ENCODE measurements around the gene MAK. TPM values are rescaled to one million over a fixed set of nuclear protein-coding genes. Genes with fewer than 3 reads are reported as not detected.

The MAK gene
- total and polyA plus RNA-seq, 2 of the 13 experiments (the other 11 are each of a cell fraction or from before 2014, with no cell fraction given): 0.04 TPM; not detected in 1

- TF ChIP-seq MYPOP (CRISPR knock-in tag; IDR thresholded peaks at IDR 0.05): no peak
- TF ChIP-seq JUND (CRISPR knock-in tag; IDR thresholded peaks at IDR 0.05): peak; percentile 85
- TF ChIP-seq ELF4 (CRISPR knock-in tag; IDR thresholded peaks at IDR 0.05; ENCODE audit: borderline replicate concordance): no peak
- TF ChIP-seq ZNF644 (CRISPR knock-in tag; IDR thresholded peaks at IDR 0.05; ENCODE audit: low read depth): 0 out of 2 replicates have a peak, but pooled peaks have one; percentile 13
- TF ChIP-seq NFE2L2 (IDR thresholded peaks at IDR 0.05; ENCODE audit: low read length): peak; percentile 25; the same call in 1 of the 2 replicates
- TF ChIP-seq CREB1 (IDR thresholded peaks at IDR 0.05): no peak
- 0 out of 2 replicates have a peak, but pooled peaks have one; percentile 40 for TF ChIP-seq CREB1 (CRISPR knock-in tag; IDR thresholded peaks at IDR 0.05)
- peak; percentile 82 for TF ChIP-seq CEBPB (IDR thresholded peaks at IDR 0.05; ENCODE audit: borderline replicate concordance, low read depth, low read length)
- TF ChIP-seq ZNF335 (CRISPR knock-in tag; IDR thresholded peaks at IDR 0.05): peak; percentile 35; the same call in 1 of the 2 replicates
- TF ChIP-seq DMAP1 (CRISPR knock-in tag; IDR thresholded peaks at IDR 0.05): no peak
- TF ChIP-seq FOXA1 (IDR thresholded peaks at IDR 0.05): 0 out of 2 replicates have a peak, but pooled peaks have one; percentile 16
- peak; percentile 83 for TF ChIP-seq FOXA1 (CRISPR knock-in tag; IDR thresholded peaks at IDR 0.05)
- TF ChIP-seq SMAD3 (CRISPR knock-in tag; IDR thresholded peaks at IDR 0.05): no peak
- no peak for TF ChIP-seq ZFP62 (CRISPR knock-in tag; IDR thresholded peaks at IDR 0.05)
- peak; percentile 28; the same call in 1 of the 2 replicates for TF ChIP-seq SAP130 (CRISPR knock-in tag; IDR thresholded peaks at IDR 0.05; ENCODE audit: low read depth)
- TF ChIP-seq ZNF263 (CRISPR knock-in tag; IDR thresholded peaks at IDR 0.05): no peak
- TF ChIP-seq NR1H2 (CRISPR knock-in tag; IDR thresholded peaks at IDR 0.05; ENCODE audit: borderline replicate concordance, low read depth): no peak
- peak; percentile 50 for TF ChIP-seq CEBPG (CRISPR knock-in tag; IDR thresholded peaks at IDR 0.05)
- no peak for TF ChIP-seq ZNF253 (CRISPR knock-in tag; IDR thresholded peaks at IDR 0.05; ENCODE audit: borderline replicate concordance)
- no peak for TF ChIP-seq ZNF589 (CRISPR knock-in tag; conservative IDR thresholded peaks at IDR 0.05)
- TF ChIP-seq SRSF9 (IDR thresholded peaks at IDR 0.05; ENCODE audit: borderline replicate concordance, insufficient read depth, low read depth, low read length, poor library complexity, severe bottlenecking): no peak
- TF ChIP-seq KLF11 (CRISPR knock-in tag; IDR thresholded peaks at IDR 0.05): no peak
- TF ChIP-seq CC2D1A (CRISPR knock-in tag; IDR thresholded peaks at IDR 0.05): no peak
- TF ChIP-seq, protein P1, sequence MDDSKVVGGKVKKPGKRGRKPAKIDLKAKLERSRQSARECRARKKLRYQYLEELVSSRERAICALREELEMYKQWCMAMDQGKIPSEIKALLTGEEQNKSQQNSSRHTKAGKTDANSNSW (CRISPR knock-in tag; IDR thresholded peaks at IDR 0.05; ENCODE audit: borderline replicate concordance): no peak
- TF ChIP-seq ZMYM4 (CRISPR knock-in tag; IDR thresholded peaks at IDR 0.05): no peak
- peak; percentile 75; the same call in 1 of the 2 replicates for TF ChIP-seq FOSL1 (CRISPR knock-in tag; IDR thresholded peaks at IDR 0.05; ENCODE audit: borderline replicate concordance)
- peak; percentile 98 for TF ChIP-seq FOSL2 (CRISPR knock-in tag; IDR thresholded peaks at IDR 0.05)
- TF ChIP-seq HOMEZ (CRISPR knock-in tag; IDR thresholded peaks at IDR 0.05; ENCODE audit: low read depth): peak; percentile 83; the same call in 1 of the 2 replicates
- TF ChIP-seq MAFF (IDR thresholded peaks at IDR 0.05; ENCODE audit: low read depth, low read length): peak; percentile 89
- TF ChIP-seq TEAD2 (CRISPR knock-in tag; IDR thresholded peaks at IDR 0.05): no peak
- peak; percentile 87 to 91 for TF ChIP-seq MAFK (conservative IDR thresholded peaks at IDR 0.05 in 1 of 2, IDR thresholded peaks at IDR 0.05 in 1 of 2; ENCODE audit: low read length in 2 of 2)
- peak; percentile 82; the same call in 1 of the 2 replicates for TF ChIP-seq FOXA3 (CRISPR knock-in tag; IDR thresholded peaks at IDR 0.05)
Measured at GRCh38 chr6:10800810-10801209, 37.5 kb downstream of the MAK start (continued).
